SK-N-MC (cell line): Measurements from ENCODE around the gene MMP11.

Experiments
- DNase-seq: peaks from one replicate; pipeline ENCODE4 v3.0.0-alpha.2; 2011; ENCODE audit warnings: low read depth, low spot score
- H3K27ac ChIP-seq: fragments of 200-600 bp; sonication (generic); 2 replicates; pipeline ENCODE4 v1.5.1; 2016; ENCODE audit warnings: mixed run types
- H3K36me3 ChIP-seq: fragments of 200-600 bp; sonication (generic); 2 replicates; pipeline ENCODE4 v1.6.1; 2017; ENCODE audit warnings: antibody characterized with exemption, low read length, mixed read lengths; ENCODE audit not compliant: insufficient read depth
- H3K4me3 ChIP-seq: fragments of 200-600 bp; sonication (generic); 2 replicates; pipeline ENCODE4 v1.5.1; 2016
- H3K9ac ChIP-seq: fragments of 200-600 bp; sonication (generic); 2 replicates; pipeline ENCODE4 v1.8.0; 2017; ENCODE audit warnings: mixed run types, mixed read lengths; ENCODE audit not compliant: insufficient read length
- H3K9me3 ChIP-seq: fragments of 200-600 bp; sonication (generic); 2 replicates; pipeline ENCODE4 v1.6.1; 2017; ENCODE audit warnings: low read depth, mild to moderate bottlenecking, antibody characterized with exemption, low read length, moderate library complexity, mixed read lengths
- EZH2 ChIP-seq: fragments of 200-600 bp; sonication (generic); IDR thresholded peaks from one replicate; pipeline ENCODE4 v1.6.1; 2017; ENCODE audit warnings: antibody characterized with exemption
- FOXP2 ChIP-seq: optimal IDR thresholded peaks from 2 replicates; pipeline ENCODE3; 2011; ENCODE audit warnings: mild to moderate bottlenecking, moderate library complexity; ENCODE audit not compliant: insufficient read depth; ENCODE audit errors: extremely low read length, control extremely low read depth
- POLR2AphosphoS5 ChIP-seq: IDR thresholded peaks from 2 replicates; pipeline ENCODE4 v1.6.1; 2012; ENCODE audit warnings: mild to moderate bottlenecking, low read depth, low read length, borderline replicate concordance

The MMP11 gene

GRCh38 chr22:23754980-23755636 lies 17.5 kb upstream of the MMP11 start:
- no peak overlapping the region for H3K4me3 ChIP-seq
- no peaks in the 10 kb centered on the region for H3K9me3 ChIP-seq
- H3K27ac ChIP-seq, result peak overlapping the region; percentile 50; the same call in 1 of the 2 replicates
- no peaks in the 10 kb centered on the region for H3K36me3 ChIP-seq
- no peak for TF ChIP-seq FOXP2
- no peak for TF ChIP-seq EZH2
- no peak for TF ChIP-seq POLR2AphosphoS5
- no peak for DNase-seq
- H3K9ac ChIP-seq, result no peak overlapping the region

GRCh38 chr22:23755711-23756110 lies 16.9 kb upstream of the MMP11 start:
- Histone ChIP-seq H3K4me3 (no peak overlapping the region), H3K36me3 (no peaks in the 10 kb centered on the region), H3K9me3 (no peaks in the 10 kb centered on the region), H3K9ac (no peak overlapping the region), H3K27ac (no peak overlapping the region)
- no peak for DNase-seq
- TF ChIP-seq FOXP2, result no peak
- TF ChIP-seq POLR2AphosphoS5, result no peak
- no peak for TF ChIP-seq EZH2

GRCh38 chr22:23756891-23757290 lies 15.8 kb upstream of the MMP11 start:
- Histone ChIP-seq H3K4me3 (no peak overlapping the region), H3K9me3 (no peaks in the 10 kb centered on the region), H3K36me3 (no peaks in the 10 kb centered on the region), H3K27ac (no peak overlapping the region), H3K9ac (no peak overlapping the region)
- TF ChIP-seq FOXP2 (no peak), EZH2 (no peak), POLR2AphosphoS5 (no peak)
- no peak for DNase-seq

GRCh38 chr22:23759566-23759965 lies 13.1 kb upstream of the MMP11 start:
- TF ChIP-seq FOXP2, result no peak
- no peak for TF ChIP-seq POLR2AphosphoS5
- no peak for TF ChIP-seq EZH2
- DNase-seq, result no peak
- no peak overlapping the region for H3K9ac ChIP-seq
- H3K9me3 ChIP-seq, result no peaks in the 10 kb centered on the region
- no peaks in the 10 kb centered on the region for H3K36me3 ChIP-seq
- H3K4me3 ChIP-seq, result no peak overlapping the region
- no peak overlapping the region for H3K27ac ChIP-seq

- TF ChIP-seq FOXP2, result no peak
- TF ChIP-seq EZH2, result no peak
- TF ChIP-seq POLR2AphosphoS5, result no peak
- Histone ChIP-seq H3K4me3 (no peak overlapping the region), H3K27ac (no peak overlapping the region), H3K9me3 (no peaks in the 10 kb centered on the region), H3K36me3 (peaks cover under 1% of the 10 kb centered on the region; the same call in 1 of the 2 replicates), H3K9ac (no peak overlapping the region)
- no peak for DNase-seq
Observed at GRCh38 chr22:23760056-23760455, 12.6 kb upstream of the MMP11 start.

- peak; percentile 45 for DNase-seq
- TF ChIP-seq POLR2AphosphoS5 (peak; percentile 56; the same call in 1 of the 2 replicates), FOXP2 (peak; percentile 17), EZH2 (no peak)
- H3K9me3 ChIP-seq, result no peaks in the 10 kb centered on the region
- H3K4me3 ChIP-seq, result peak within 1 kb of the TSS; percentile 73
- H3K9ac ChIP-seq, result peak within 1 kb of the TSS; percentile 34
- peaks cover 9% of the 10 kb centered on the region; the same call in 1 of the 2 replicates for H3K36me3 ChIP-seq
- peak within 1 kb of the TSS; percentile 85 for H3K27ac ChIP-seq
Observed at GRCh38 chr22:23762842-23763578, 9.6 kb upstream of the MMP11 start, which contains the start of gene C22orf15. TSS of gene C22orf15 (plus strand) at chr22:23762990. CDS start at chr22:23763307, 317 bp downstream.

- Histone ChIP-seq H3K36me3 (peaks cover 9% of the 10 kb centered on the region; the same call in 1 of the 2 replicates), H3K27ac (peak overlapping the region; percentile 85), H3K4me3 (peak overlapping the region; percentile 73), H3K9ac (no peak overlapping the region), H3K9me3 (no peaks in the 10 kb centered on the region)
- TF ChIP-seq POLR2AphosphoS5 (peak; percentile 59; the same call in 1 of the 2 replicates), EZH2 (no peak)
- DNase-seq, result no peak
Observed at GRCh38 chr22:23763579-23763945, 9.1 kb upstream of the MMP11 start.

- H3K27ac ChIP-seq, result peak overlapping the region; percentile 85
- H3K9ac ChIP-seq, result no peak overlapping the region
- DNase-seq, result no peak
- H3K36me3 ChIP-seq, result peaks cover 9% of the 10 kb centered on the region; the same call in 1 of the 2 replicates
- TF ChIP-seq FOXP2 (no peak), EZH2 (no peak), POLR2AphosphoS5 (no peak)
- no peaks in the 10 kb centered on the region for H3K9me3 ChIP-seq
- peak overlapping the region; percentile 73 for H3K4me3 ChIP-seq
Observed at GRCh38 chr22:23763954-23764353, 8.7 kb upstream of the MMP11 start.
